ENCODE data around the gene APCDD1L. TPM values are rescaled to one million over a fixed set of nuclear protein-coding genes. Genes with fewer than 3 reads are reported as not detected.

The APCDD1L gene
- total and polyA plus RNA-seq, 2 experiments from 2014 or later: 0.23 TPM; not detected in 1

- no peak overlapping the region for H3K27ac ChIP-seq
- H2AFZ ChIP-seq: no peak overlapping the region
- H3K27me3 ChIP-seq: no peaks in the 10 kb centered on the region
- H3K79me2 ChIP-seq: peaks cover 14% of the 10 kb centered on the region
- no peak for TF ChIP-seq EZH2phosphoT487 (IDR thresholded peaks at IDR 0.05; ENCODE audit: low read depth, severe bottlenecking, unreplicated experiment)
- TF ChIP-seq EZH2 (IDR thresholded peaks at IDR 0.05; ENCODE audit: borderline replicate concordance): no peak
- no peak for DNase-seq (ENCODE audit: low spot score)
- H3K36me3 ChIP-seq (replicated peaks; ENCODE audit: insufficient read depth, low read depth): no peaks in the 10 kb centered on the region
- H3K9me3 ChIP-seq (ENCODE audit: low read depth): no peaks in the 10 kb centered on the region
- H3K9me2 ChIP-seq (replicated peaks; ENCODE audit: insufficient read depth): no peaks in the 10 kb centered on the region
- no peak overlapping the region for H3K4me3 ChIP-seq
- peaks cover 3% of the 10 kb centered on the region for H4K20me1 ChIP-seq (ENCODE audit: insufficient read depth, poor library complexity, severe bottlenecking)
- H3K4me2 ChIP-seq: no peak overlapping the region
- WGBS (ENCODE audit: low lambda C conversion rate, missing lambda C conversion rate): 93% methylated on average over 7 of the region's 7 CpGs
- H3K4me1 ChIP-seq (ENCODE audit: insufficient read depth): no peaks in the 10 kb centered on the region
Observed at GRCh38 chr20:58446960-58447265, 68.3 kb downstream of the APCDD1L start.

- Histone ChIP-seq H3K9me2 (replicated peaks; ENCODE audit: insufficient read depth) (no peaks in the 10 kb centered on the region), H3K36me3 (replicated peaks; ENCODE audit: insufficient read depth, low read depth) (no peaks in the 10 kb centered on the region), H3K4me1 (ENCODE audit: insufficient read depth) (no peaks in the 10 kb centered on the region), H3K4me3 (no peak overlapping the region), H4K20me1 (ENCODE audit: insufficient read depth, poor library complexity, severe bottlenecking) (peaks cover 2% of the 10 kb centered on the region), H3K27me3 (no peaks in the 10 kb centered on the region), H3K4me2 (no peak overlapping the region), H3K9me3 (ENCODE audit: low read depth) (no peaks in the 10 kb centered on the region), H3K27ac (no peak overlapping the region), H2AFZ (no peak overlapping the region), H3K79me2 (peaks cover 19% of the 10 kb centered on the region)
- no peak for TF ChIP-seq CTCF (IDR thresholded peaks at IDR 0.05; ENCODE audit: poor library complexity)
- TF ChIP-seq EZH2phosphoT487 (IDR thresholded peaks at IDR 0.05; ENCODE audit: low read depth, severe bottlenecking, unreplicated experiment): no peak
- TF ChIP-seq EZH2 (IDR thresholded peaks at IDR 0.05; ENCODE audit: borderline replicate concordance): no peak
- no peak for DNase-seq (ENCODE audit: low spot score)
- 97% methylated on average over 6 of the region's 6 CpGs for WGBS (ENCODE audit: low lambda C conversion rate, missing lambda C conversion rate)
Observed at GRCh38 chr20:58446264-58446959, 68.8 kb downstream of the APCDD1L start.

GRCh38 chr20:58444746-58445255, 70.4 kb downstream of the APCDD1L start:
- Histone ChIP-seq H4K20me1 (ENCODE audit: insufficient read depth, poor library complexity, severe bottlenecking) (no peaks in the 10 kb centered on the region), H3K27me3 (no peaks in the 10 kb centered on the region), H3K9me2 (replicated peaks; ENCODE audit: insufficient read depth) (no peaks in the 10 kb centered on the region), H3K36me3 (replicated peaks; ENCODE audit: insufficient read depth, low read depth) (no peaks in the 10 kb centered on the region), H3K4me3 (no peak overlapping the region), H3K79me2 (peaks cover 35% of the 10 kb centered on the region), H3K9me3 (ENCODE audit: low read depth) (no peaks in the 10 kb centered on the region), H3K4me1 (ENCODE audit: insufficient read depth) (no peaks in the 10 kb centered on the region), H2AFZ (no peak overlapping the region), H3K27ac (no peak overlapping the region), H3K4me2 (no peak overlapping the region)
- 97% methylated on average over 5 of the region's 5 CpGs for WGBS (ENCODE audit: low lambda C conversion rate, missing lambda C conversion rate)
- no peak for DNase-seq (ENCODE audit: low spot score)
- TF ChIP-seq CTCF (IDR thresholded peaks at IDR 0.05; ENCODE audit: poor library complexity): no peak
- no peak for TF ChIP-seq EZH2phosphoT487 (IDR thresholded peaks at IDR 0.05; ENCODE audit: low read depth, severe bottlenecking, unreplicated experiment)
- TF ChIP-seq EZH2 (IDR thresholded peaks at IDR 0.05; ENCODE audit: borderline replicate concordance): no peak

- Histone ChIP-seq H3K27ac (no peak overlapping the region), H4K20me1 (ENCODE audit: insufficient read depth, poor library complexity, severe bottlenecking) (no peaks in the 10 kb centered on the region), H3K9me2 (replicated peaks; ENCODE audit: insufficient read depth) (no peaks in the 10 kb centered on the region), H3K27me3 (no peaks in the 10 kb centered on the region), H3K79me2 (peaks cover 61% of the 10 kb centered on the region), H3K4me1 (ENCODE audit: insufficient read depth) (no peaks in the 10 kb centered on the region), H3K36me3 (replicated peaks; ENCODE audit: insufficient read depth, low read depth) (no peaks in the 10 kb centered on the region), H3K9me3 (ENCODE audit: low read depth) (no peaks in the 10 kb centered on the region), H2AFZ (no peak overlapping the region), H3K4me3 (no peak overlapping the region), H3K4me2 (no peak overlapping the region)
- no peak for DNase-seq (ENCODE audit: low spot score)
- no peak for TF ChIP-seq EZH2phosphoT487 (IDR thresholded peaks at IDR 0.05; ENCODE audit: low read depth, severe bottlenecking, unreplicated experiment)
Observed at GRCh38 chr20:58441723-58442122, 73.5 kb downstream of the APCDD1L start.
